Tibial nerve (tissue), 4 donors: Measurements from ENCODE around the gene MGMT. TPM values are rescaled to one million over a fixed set of nuclear protein-coding genes. Genes with fewer than 3 reads are reported as not detected.
"Not testable (repeated sequence)": the region's sequence is repeated elsewhere in the genome, so short reads cannot be mapped to it uniquely, and the experiment has no call there.

Experiments used
- DNase-seq, 2 donors: peaks; one replicate each; pipeline ENCODE4 v3.0.0-alpha.2; 2019; ENCODE audit warnings: low spot score in 2 of 2
- H3K27ac ChIP-seq, 4 donors: fragments of 200-600 bp; sonication (generic) in 3 of 4; one replicate each; pipeline ENCODE4 v1.5.1; 2017 to 2019; ENCODE audit warnings: mild to moderate bottlenecking in 1 of 4
- H3K27me3 ChIP-seq, 2 donors: fragments of 200-600 bp; sonication (generic) in 1 of 2; one replicate each; pipeline versions ENCODE4 v1.5.1 to v1.6.0; 2017 to 2019
- H3K36me3 ChIP-seq, 3 donors: fragments of 200-600 bp; sonication (generic); one replicate each; pipeline ENCODE4 v1.5.1; 2018 to 2019
- H3K4me1 ChIP-seq, 4 donors: fragments of 200-600 bp; sonication (generic) in 3 of 4; one replicate each; pipeline ENCODE4 v1.5.1; 2017 to 2019
- H3K4me3 ChIP-seq, 4 donors: fragments of 200-600 bp; sonication (generic) in 3 of 4; one replicate each; pipeline ENCODE4 v1.5.1; 2017 to 2019; ENCODE audit warnings: mild to moderate bottlenecking in 1 of 4, moderate library complexity in 1 of 4
- H3K9me3 ChIP-seq, 4 donors: fragments of 200-600 bp; sonication (generic) in 3 of 4; one replicate each; pipeline ENCODE4 v1.5.1; 2017 to 2019
- EP300 ChIP-seq, 2 donors: sonication (generic); formaldehyde crosslinking; IDR thresholded peaks; one replicate each; pipeline ENCODE4 v1.6.1; 2017; ENCODE audit warnings: antibody characterized with exemption in 2 of 2, mild to moderate bottlenecking in 1 of 2
- POLR2A ChIP-seq, 2 donors: fragments of 450-650 bp; IDR thresholded peaks; one replicate each; pipeline ENCODE4 v1.6.1; 2017; ENCODE audit warnings: antibody characterized with exemption in 2 of 2, mild to moderate bottlenecking in 2 of 2, moderate library complexity in 2 of 2
- WGBS, 2 donors: methylation state at CpG; one replicate each; pipeline ENCODE4 v1.1.5; 2018; 5-methylcytosine and 5-hydroxymethylcytosine counted together
- total RNA-seq, 4 donors: library from RNA; depleted of rRNA; stranded (reverse); fragments of >200 nt; gene quantifications; one replicate each; pipeline ENCODE4 v1.1.0, GENCODE V29; 2016
- TF ChIP-seq, protein P1 (sequence below), 5 experiments: fragments of 200-600 bp in 3 of 5; fragments of 450-650 bp in 2 of 5; sonication (generic) in 3 of 5; IDR thresholded peaks; one replicate each; pipeline ENCODE4 v1.5.1; 2016 to 2019; ENCODE audit warnings: antibody characterized with exemption in 5 of 5, mild to moderate bottlenecking in 3 of 5, moderate library complexity in 2 of 5

Gene MGMT
- total RNA-seq, 4 donors from 2014 or later: 26.1 to 39.1 (median 33.7) TPM

GRCh38 chr10:129424978-129425377, 42.1 kb upstream of the MGMT start:
- Histone ChIP-seq H3K27me3 (no peaks in the 10 kb centered on the region), H3K36me3 (no peaks in the 10 kb centered on the region), H3K4me1 (no peaks in the 10 kb centered on the region), H3K9me3 (no peaks in the 10 kb centered on the region), H3K4me3 (no peak overlapping the region), H3K27ac (no peak overlapping the region)
- DNase-seq: no peak
- WGBS, 2 donors: 87 to 91% methylated on average over 15 of the region's 15 CpGs
- TF ChIP-seq POLR2A (IDR thresholded peaks at IDR 0.05) (no peak), EP300 (IDR thresholded peaks at IDR 0.05) (no peak)
- TF ChIP-seq, protein P1, sequence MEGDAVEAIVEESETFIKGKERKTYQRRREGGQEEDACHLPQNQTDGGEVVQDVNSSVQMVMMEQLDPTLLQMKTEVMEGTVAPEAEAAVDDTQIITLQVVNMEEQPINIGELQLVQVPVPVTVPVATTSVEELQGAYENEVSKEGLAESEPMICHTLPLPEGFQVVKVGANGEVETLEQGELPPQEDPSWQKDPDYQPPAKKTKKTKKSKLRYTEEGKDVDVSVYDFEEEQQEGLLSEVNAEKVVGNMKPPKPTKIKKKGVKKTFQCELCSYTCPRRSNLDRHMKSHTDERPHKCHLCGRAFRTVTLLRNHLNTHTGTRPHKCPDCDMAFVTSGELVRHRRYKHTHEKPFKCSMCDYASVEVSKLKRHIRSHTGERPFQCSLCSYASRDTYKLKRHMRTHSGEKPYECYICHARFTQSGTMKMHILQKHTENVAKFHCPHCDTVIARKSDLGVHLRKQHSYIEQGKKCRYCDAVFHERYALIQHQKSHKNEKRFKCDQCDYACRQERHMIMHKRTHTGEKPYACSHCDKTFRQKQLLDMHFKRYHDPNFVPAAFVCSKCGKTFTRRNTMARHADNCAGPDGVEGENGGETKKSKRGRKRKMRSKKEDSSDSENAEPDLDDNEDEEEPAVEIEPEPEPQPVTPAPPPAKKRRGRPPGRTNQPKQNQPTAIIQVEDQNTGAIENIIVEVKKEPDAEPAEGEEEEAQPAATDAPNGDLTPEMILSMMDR (IDR thresholded peaks at IDR 0.05): no peak

GRCh38 chr10:129426606-129427005, 40.4 kb upstream of the MGMT start:
- Histone ChIP-seq H3K36me3 (no peaks in the 10 kb centered on the region), H3K4me3 (no peak overlapping the region), H3K27ac (no peak overlapping the region), H3K9me3 (no peaks in the 10 kb centered on the region), H3K27me3 (no peaks in the 10 kb centered on the region), H3K4me1 (no peaks in the 10 kb centered on the region)
- WGBS, 2 donors: 52 to 62% methylated on average over 6 of the region's 6 CpGs
- DNase-seq: no peak
- TF ChIP-seq EP300 (IDR thresholded peaks at IDR 0.05) (no peak), POLR2A (IDR thresholded peaks at IDR 0.05) (no peak)
- TF ChIP-seq, protein P1 (IDR thresholded peaks at IDR 0.05): no peak

DNA sequence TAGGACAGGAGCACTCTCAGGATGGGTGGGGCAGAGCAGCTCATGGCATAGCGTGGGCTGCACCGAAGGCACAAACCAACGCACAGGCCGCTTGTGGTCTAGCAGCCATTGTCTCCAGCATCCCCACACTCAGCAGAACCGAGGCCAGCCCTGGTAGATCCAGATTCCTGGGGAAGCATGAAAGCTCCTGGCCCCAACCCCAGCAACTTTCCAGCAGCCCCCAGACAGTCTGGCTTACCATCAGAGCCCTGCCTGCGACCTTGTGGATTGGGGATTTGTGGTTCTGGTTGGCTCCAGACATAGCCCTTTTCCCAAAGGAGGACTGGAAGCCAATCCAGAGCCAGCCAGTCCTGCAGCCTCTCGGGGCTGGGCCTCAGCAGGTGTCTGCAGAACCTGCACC, 33.8 kb upstream of the MGMT start:
- Histone ChIP-seq H3K4me1 (no peaks in the 10 kb centered on the region), H3K9me3 (no peaks in the 10 kb centered on the region), H3K36me3 (no peaks in the 10 kb centered on the region), H3K27me3 (no peaks in the 10 kb centered on the region), H3K4me3 (no peak overlapping the region), H3K27ac (no peak overlapping the region)
- WGBS, 2 donors: 50 to 89% methylated on average over 1 to 6 of the region's 7 CpGs
- TF ChIP-seq EP300 (IDR thresholded peaks at IDR 0.05): no peak
- no peak for TF ChIP-seq POLR2A (IDR thresholded peaks at IDR 0.05)
- TF ChIP-seq, protein P1 (IDR thresholded peaks at IDR 0.05): no peak
- no peak for DNase-seq

DNA sequence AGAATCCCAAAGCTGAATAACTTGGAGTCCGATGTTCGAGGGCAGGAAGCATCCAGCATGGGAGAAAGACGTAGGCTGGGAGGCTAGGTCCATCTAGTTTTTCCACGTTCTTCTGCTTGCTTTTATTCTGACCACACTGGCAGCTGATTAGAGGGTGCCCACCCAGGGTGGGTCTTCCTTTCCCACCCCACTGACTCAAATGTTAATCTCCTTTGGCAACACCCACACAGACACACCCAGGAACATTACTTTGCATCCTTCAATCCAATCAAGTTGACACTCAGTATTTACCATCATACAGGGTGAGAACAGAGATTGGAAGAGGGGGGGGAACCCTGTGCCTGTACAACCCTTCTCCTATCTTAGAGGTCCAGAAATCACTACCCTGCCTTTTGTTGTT, 31.3 kb upstream of the MGMT start:
- not testable (repeated sequence) for H3K27ac ChIP-seq, H3K36me3 ChIP-seq, H3K4me1 ChIP-seq, H3K27me3 ChIP-seq, H3K4me3 ChIP-seq, DNase-seq, H3K9me3 ChIP-seq
- WGBS, 2 donors: 89 to 90% methylated on average over 4 of the region's 4 CpGs

DNA sequence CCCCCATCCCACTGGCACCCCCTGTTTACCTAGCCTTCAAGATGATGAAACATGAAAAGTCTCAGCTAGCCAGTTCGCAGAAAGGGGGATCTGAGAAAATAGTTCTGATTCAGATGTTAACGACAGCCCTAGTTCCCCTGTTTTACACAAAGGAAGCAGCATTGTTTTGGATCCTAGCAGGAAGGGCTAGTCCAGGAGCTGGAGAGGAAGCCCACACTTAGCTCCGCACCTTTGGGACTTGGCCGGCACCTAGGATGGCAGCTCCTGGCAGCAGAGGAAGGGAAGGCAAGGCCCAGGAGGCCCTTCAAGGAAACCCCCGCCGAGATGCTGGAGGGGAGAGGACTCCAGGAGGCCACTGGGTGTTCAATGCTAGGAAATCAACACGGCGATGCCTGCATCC, 29.0 kb upstream of the MGMT start:
- WGBS, 2 donors: 75 to 79% methylated on average over 8 of the region's 8 CpGs
- Histone ChIP-seq H3K4me1 (no peaks in the 10 kb centered on the region), H3K36me3 (no peaks in the 10 kb centered on the region), H3K4me3 (no peak overlapping the region), H3K27ac (no peak overlapping the region), H3K9me3 (no peaks in the 10 kb centered on the region), H3K27me3 (no peaks in the 10 kb centered on the region)
- TF ChIP-seq EP300 (IDR thresholded peaks at IDR 0.05) (no peak), POLR2A (IDR thresholded peaks at IDR 0.05) (no peak)
- no peak for DNase-seq

GRCh38 chr10:129440247-129440646, 26.8 kb upstream of the MGMT start:
- no peak overlapping the region for H3K27ac ChIP-seq
- no peak for TF ChIP-seq POLR2A (IDR thresholded peaks at IDR 0.05)
- no peak for TF ChIP-seq EP300 (IDR thresholded peaks at IDR 0.05)
- TF ChIP-seq, protein P1 (IDR thresholded peaks at IDR 0.05): no peak
- no peak overlapping the region for H3K4me3 ChIP-seq
- no peaks in the 10 kb centered on the region for H3K27me3 ChIP-seq
- H3K9me3 ChIP-seq: no peaks in the 10 kb centered on the region
- DNase-seq: no peak
- H3K36me3 ChIP-seq: no peaks in the 10 kb centered on the region
- WGBS, 2 donors: 85 to 87% methylated on average over 7 of the region's 7 CpGs
- no peaks in the 10 kb centered on the region for H3K4me1 ChIP-seq
